GM23248 (cell line): ENCODE data around the gene NBEAL1. TPM values are rescaled to one million over a fixed set of nuclear protein-coding genes. Genes with fewer than 3 reads are reported as not detected.
A peak's percentile ranks its signal among the peaks of the same experiment; 100 is the strongest.
"Not testable (repeated sequence)": the region's sequence is repeated elsewhere in the genome, so short reads cannot be mapped to it uniquely, and the experiment has no call there.

Source experiments
- DNase-seq: peaks from one replicate; pipeline ENCODE4 v3.0.0-alpha.2; 2015
- H2AFZ ChIP-seq: fragments of 200-600 bp; sonication (generic); 2 replicates; pipeline ENCODE4 v1.6.1; 2016; ENCODE audit warnings: antibody characterized with exemption
- H3F3A ChIP-seq: fragments of 200-600 bp; sonication (generic); 2 replicates; pipeline ENCODE4 v1.6.1; 2016; ENCODE audit warnings: mild to moderate bottlenecking, antibody characterized with exemption, mixed run types; ENCODE audit not compliant: insufficient read depth
- H3K27ac ChIP-seq: fragments of 200-600 bp; sonication (generic); 2 replicates; pipeline ENCODE4 v1.5.1; 2016; ENCODE audit warnings: mild to moderate bottlenecking
- H3K27me3 ChIP-seq: fragments of 200-600 bp; sonication (generic); replicated peaks from 2 replicates; pipeline ENCODE4 v1.6.1; 2016; ENCODE audit warnings: mild to moderate bottlenecking; ENCODE audit not compliant: insufficient read depth
- H3K36me3 ChIP-seq: fragments of 200-600 bp; sonication (generic); 2 replicates; pipeline ENCODE4 v1.6.1; 2016; ENCODE audit warnings: low read depth, mild to moderate bottlenecking
- H3K4me1 ChIP-seq: fragments of 200-600 bp; sonication (generic); 2 replicates; pipeline ENCODE4 v1.6.1; 2016; ENCODE audit warnings: mild to moderate bottlenecking; ENCODE audit not compliant: insufficient read depth
- H3K4me2 ChIP-seq: fragments of 200-600 bp; sonication (generic); one replicate; pipeline ENCODE4 v1.6.1; 2016; ENCODE audit warnings: mild to moderate bottlenecking; ENCODE audit not compliant: unreplicated experiment
- H3K4me3 ChIP-seq: fragments of 200-600 bp; sonication (generic); 2 replicates; pipeline ENCODE4 v1.5.1; 2016; ENCODE audit warnings: mild to moderate bottlenecking
- H3K79me2 ChIP-seq: fragments of 200-600 bp; sonication (generic); 2 replicates; pipeline ENCODE4 v1.6.1; 2016; ENCODE audit warnings: mild to moderate bottlenecking; ENCODE audit not compliant: insufficient read depth
- H3K9ac ChIP-seq: fragments of 200-600 bp; sonication (generic); 2 replicates; pipeline ENCODE4 v1.6.1; 2016; ENCODE audit warnings: mild to moderate bottlenecking
- H3K9me2 ChIP-seq: fragments of 200-600 bp; sonication (generic); 2 replicates; pipeline ENCODE4 v1.6.1; 2016; ENCODE audit warnings: mixed run types, mild to moderate bottlenecking, moderate library complexity; ENCODE audit not compliant: insufficient read depth
- H3K9me3 ChIP-seq: fragments of 200-600 bp; sonication (generic); one replicate; pipeline ENCODE4 v1.6.1; 2017; ENCODE audit warnings: low read depth
- H4K20me1 ChIP-seq: fragments of 200-600 bp; sonication (generic); 2 replicates; pipeline ENCODE4 v1.6.0; 2016; ENCODE audit not compliant: insufficient read depth
- EZH2 ChIP-seq: fragments of 200-600 bp; sonication (generic); IDR thresholded peaks from 2 replicates; pipeline ENCODE4 v1.6.1; 2018; ENCODE audit warnings: antibody characterized with exemption, mild to moderate bottlenecking; ENCODE audit not compliant: insufficient read depth, poor library complexity, severe bottlenecking
- EZH2phosphoT487 ChIP-seq: fragments of 200-600 bp; sonication (generic); IDR thresholded peaks from 2 replicates; pipeline ENCODE4 v1.6.1; 2018; ENCODE audit warnings: antibody characterized with exemption, moderate library complexity, mild to moderate bottlenecking, low read depth; ENCODE audit not compliant: insufficient read depth
- WGBS, 2 experiments: methylation state at CpG; one replicate each; pipeline ENCODE4 v1.1.6; 2015 to 2017; ENCODE audit warnings: low lambda C conversion rate in 2 of 2, low coverage in 1 of 2; ENCODE audit errors: missing lambda C conversion rate in 2 of 2; 5-methylcytosine and 5-hydroxymethylcytosine counted together
- in situ Hi-C: fragments of 300-500 bp; cut with MboI; formaldehyde crosslinking; loops from 2 replicates; pipeline ENCODE4 v1.15.0; 2020
- polyA plus RNA-seq: library from polyadenylated mRNA; unstranded; fragments of >200 nt; fragmentation: Nextera tagmentation; extraction: Ambion mirVana; gene quantifications from 2 replicates; pipeline ENCODE4 v1.2.1, GENCODE V29; 2016
- total RNA-seq: library from RNA; depleted of rRNA; stranded (reverse); fragments of >200 nt; shearing (Covaris generic); gene quantifications from 2 replicates; pipeline ENCODE4 v1.2.3, GENCODE V29; 2014; rRNA removed

Gene NBEAL1
- total RNA-seq (36.0 and 45.1 TPM in 2 replicates), polyA plus RNA-seq (16.8 and 23.6 TPM in 2 replicates)

DNA sequence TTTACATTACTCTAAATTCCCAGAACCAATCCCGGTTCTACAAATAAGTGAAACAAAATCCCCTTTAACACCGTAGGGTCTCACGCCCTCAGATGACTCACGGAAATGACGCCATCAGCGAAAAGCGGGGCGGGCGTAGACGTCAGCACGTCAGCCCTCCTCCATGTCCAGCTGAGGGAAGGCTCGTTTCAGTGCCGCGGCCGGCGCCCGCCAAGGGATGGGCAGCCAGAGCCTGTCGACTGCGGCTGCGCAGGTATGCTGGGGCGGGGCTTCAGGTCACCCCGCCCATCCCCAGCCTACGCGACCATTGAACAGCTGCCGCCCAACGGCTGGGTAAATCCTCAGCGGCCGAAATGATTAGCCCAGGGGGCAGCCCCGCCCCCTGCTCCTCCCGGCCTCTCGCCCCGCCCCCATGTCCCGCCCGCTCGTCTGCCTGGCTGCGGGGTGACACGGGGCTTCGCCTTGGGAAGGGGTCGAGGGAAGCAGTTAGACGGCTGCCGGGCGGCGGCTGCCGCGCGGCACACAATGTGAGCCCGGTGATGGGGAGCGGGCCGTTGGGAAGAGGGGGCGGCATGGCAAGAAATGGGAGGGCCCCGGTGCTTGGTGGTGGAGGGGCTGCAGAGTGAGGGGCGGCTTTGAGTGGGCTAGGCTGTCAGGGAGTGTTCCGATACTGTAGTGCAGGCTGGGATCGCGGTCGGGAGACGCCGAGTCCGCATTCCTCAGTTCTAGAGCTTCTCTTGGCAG lies at the start of gene NBEAL1:
TSS of gene NBEAL1 (plus strand) at position 420 of the 744 bp plus-strand sequence. CDS start 1,510 bp downstream, outside the sequence.
- TF ChIP-seq EZH2phosphoT487 (no peak), EZH2 (no peak)
- H3K4me1 ChIP-seq = peaks cover 13% of the 10 kb centered on the region
- 1 to 2% methylated on average over 41 to 51 of the region's 59 CpGs for WGBS, 2 experiments
- peak within 1 kb of the TSS; percentile 95 for H3K4me2 ChIP-seq
- in situ Hi-C loops = no loop called here
- peaks cover 17% of the 10 kb centered on the region; the same call in 1 of the 2 replicates for H3F3A ChIP-seq
- no peaks in the 10 kb centered on the region for H3K36me3 ChIP-seq
- DNase-seq = peak; percentile 98
- peaks cover 50% of the 10 kb centered on the region for H3K79me2 ChIP-seq
- H3K4me3 ChIP-seq = peak within 1 kb of the TSS; percentile 89
- H2AFZ ChIP-seq = peak within 1 kb of the TSS; percentile 94
- H3K9me2 ChIP-seq = no peaks in the 10 kb centered on the region
- H3K9me3 ChIP-seq = no peaks in the 10 kb centered on the region
- peaks cover 5% of the 10 kb centered on the region; the same call in 1 of the 2 replicates for H4K20me1 ChIP-seq
- H3K9ac ChIP-seq = peak within 1 kb of the TSS; percentile 96
- peak within 1 kb of the TSS; percentile 97 for H3K27ac ChIP-seq
- H3K27me3 ChIP-seq = no peaks in the 10 kb centered on the region

DNA sequence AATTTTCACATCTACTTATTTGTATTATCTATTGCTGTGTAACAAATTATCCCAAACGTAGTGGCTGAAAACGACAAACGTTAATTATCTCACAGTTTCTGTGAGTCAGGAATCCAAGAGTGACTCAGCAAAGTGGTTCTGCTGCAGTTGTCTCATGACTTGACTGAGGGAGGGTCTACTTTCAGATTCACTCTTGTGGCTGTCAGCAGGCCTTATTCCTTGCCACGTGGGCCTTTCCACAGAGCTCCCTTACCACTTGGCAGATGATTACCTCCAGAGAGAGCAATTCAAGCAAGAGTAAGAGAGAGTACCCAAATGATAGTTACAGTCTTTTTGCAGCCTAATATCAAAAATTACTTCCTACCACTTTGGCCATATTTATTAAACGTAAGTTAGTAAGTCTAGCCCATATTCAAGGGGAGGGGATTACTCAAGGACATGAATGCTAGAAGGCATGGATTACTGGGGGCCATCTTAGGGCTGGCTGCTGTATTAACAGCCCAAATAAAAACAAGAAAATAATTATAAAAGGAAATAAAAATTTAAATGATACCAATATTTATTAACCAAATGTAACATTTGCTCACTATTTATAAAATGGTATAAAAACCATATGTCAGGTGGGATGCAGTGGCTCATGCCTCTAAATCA lies 48.7 kb upstream of the NBEAL1 start:
- Histone ChIP-seq H3K9ac (no peak overlapping the region), H3K36me3 (no peaks in the 10 kb centered on the region), H3K9me3 (no peaks in the 10 kb centered on the region), H3K79me2 (no peaks in the 10 kb centered on the region), H3K4me3 (no peak overlapping the region), H2AFZ (peak overlapping the region; percentile 41; the same call in 1 of the 2 replicates), H3K27me3 (no peaks in the 10 kb centered on the region), H3K4me1 (no peaks in the 10 kb centered on the region), H3F3A (no peaks in the 10 kb centered on the region), H4K20me1 (no peaks in the 10 kb centered on the region), H3K9me2 (no peaks in the 10 kb centered on the region), H3K27ac (0 out of 2 replicates have a peak overlapping the region, but pooled peaks have one; percentile 16), H3K4me2 (no peak overlapping the region)
- in situ Hi-C loops = no loop called here
- peak; percentile 50 for DNase-seq
- no peak for TF ChIP-seq EZH2phosphoT487
- no peak for TF ChIP-seq EZH2
- 63 to 65% methylated on average over 5 of the region's 5 CpGs for WGBS, 2 experiments

DNA sequence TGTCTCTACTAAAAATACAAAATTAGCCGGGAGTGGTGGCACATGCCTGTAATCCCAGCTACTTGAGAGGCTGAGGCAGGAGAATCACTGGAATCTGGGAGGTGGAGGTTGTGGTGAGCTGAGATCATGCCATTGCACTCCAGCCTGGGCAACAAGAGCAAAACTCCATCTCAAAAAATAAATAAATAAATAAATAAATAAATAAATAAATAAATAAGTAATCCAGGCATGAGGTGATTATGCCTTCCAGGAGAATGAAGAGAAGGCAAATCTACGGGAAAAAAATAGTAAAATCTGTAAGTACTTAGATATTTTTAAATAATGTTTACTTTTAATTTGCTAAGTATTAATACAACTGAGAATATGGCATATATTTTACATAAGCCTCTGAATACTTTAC lies 45.3 kb upstream of the NBEAL1 start:
- WGBS, 2 experiments = 45 to 50% methylated on average over 2 of the region's 2 CpGs
- H3K79me2 ChIP-seq, H3K27me3 ChIP-seq, H3K9me3 ChIP-seq, H3K4me1 ChIP-seq, H3F3A ChIP-seq, H3K36me3 ChIP-seq, H3K9me2 ChIP-seq, H3K9ac ChIP-seq, H3K27ac ChIP-seq, DNase-seq, in situ Hi-C loops, H3K4me2 ChIP-seq, H2AFZ ChIP-seq, H4K20me1 ChIP-seq, H3K4me3 ChIP-seq: not testable (repeated sequence)

DNA sequence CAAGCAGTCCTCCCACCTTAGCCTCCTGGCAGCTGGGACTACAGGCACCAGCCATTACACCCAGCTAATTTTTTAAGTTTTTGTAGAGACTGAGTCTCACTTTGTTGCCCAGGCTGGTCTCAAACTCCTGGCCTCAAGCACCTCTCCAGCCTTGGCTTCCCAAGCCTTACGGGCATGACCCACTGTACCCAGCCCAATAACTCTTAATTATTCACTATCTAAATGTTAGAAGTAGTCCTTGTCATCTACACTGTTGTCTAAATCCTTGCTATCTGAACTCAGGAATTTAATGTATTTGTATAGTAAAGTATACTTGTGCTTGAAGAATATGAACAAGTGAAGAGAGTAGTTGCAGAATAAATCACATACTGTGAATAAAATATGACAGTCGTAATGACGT lies 37.9 kb upstream of the NBEAL1 start:
- Histone ChIP-seq H3K27me3 (no peaks in the 10 kb centered on the region), H3K4me2 (no peak overlapping the region), H3K36me3 (0 out of 2 replicates have a peak, but pooled peaks cover under 1% of the 10 kb centered on the region), H3K4me3 (no peak overlapping the region), H3K9me3 (no peaks in the 10 kb centered on the region), H3K4me1 (no peaks in the 10 kb centered on the region), H3K79me2 (no peaks in the 10 kb centered on the region), H3K9me2 (no peaks in the 10 kb centered on the region), H3F3A (no peaks in the 10 kb centered on the region), H3K9ac (no peak overlapping the region), H2AFZ (no peak overlapping the region), H3K27ac (no peak overlapping the region), H4K20me1 (no peaks in the 10 kb centered on the region)
- no peak for DNase-seq
- 87 to 89% methylated on average over 3 of the region's 3 CpGs for WGBS, 2 experiments
- TF ChIP-seq EZH2 = no peak
- TF ChIP-seq EZH2phosphoT487 = no peak
- in situ Hi-C loops = no loop called here
